ENCODE results near the gene REG3A. TPM values are rescaled to one million over a fixed set of nuclear protein-coding genes. Genes with fewer than 3 reads are reported as not detected.

REG3A gene
- total and polyA plus RNA-seq, 4 donors = 0.20 to 67.5 (median 6.2) TPM

DNA sequence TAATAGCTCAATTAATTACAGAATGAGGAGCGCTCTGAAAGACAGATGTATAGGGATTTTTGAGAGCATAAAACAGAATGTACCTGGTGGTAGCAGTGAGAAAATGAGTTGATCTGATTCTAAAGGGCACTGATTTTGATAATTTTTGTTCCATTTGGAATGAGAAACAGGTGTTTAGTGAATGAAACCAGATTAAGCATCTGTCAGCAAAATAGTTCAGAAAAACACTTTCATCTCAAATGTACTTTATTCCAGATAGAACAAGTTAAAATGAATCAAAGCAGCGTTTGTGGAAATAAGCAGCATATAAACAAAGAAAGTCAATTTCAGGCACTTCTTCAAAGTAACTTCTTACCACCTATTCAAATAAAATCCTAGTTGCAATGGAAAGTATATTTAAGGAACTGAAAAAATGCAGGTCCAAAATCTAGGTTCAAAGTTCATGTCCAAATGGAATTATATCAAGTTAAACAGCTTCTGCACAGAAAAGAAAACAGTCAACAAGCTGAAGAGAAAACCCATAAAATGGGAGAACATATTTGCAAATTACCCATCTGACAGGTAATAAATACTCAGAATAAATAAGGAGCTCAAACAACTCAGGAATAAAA is 11.9 kb upstream of the REG3A start:
- Histone ChIP-seq H3K4me1 (ENCODE audit: control insufficient read depth in 1 of 2, insufficient read depth in 2 of 2, low read length in 2 of 2) (no peaks in the 10 kb centered on the region), H3K27me3 (ENCODE audit: control insufficient read depth in 1 of 2, insufficient read depth in 2 of 2, low read length in 1 of 2) (no peaks in the 10 kb centered on the region), H3K4me3 (ENCODE audit: low read length in 2 of 2) (no peak overlapping the region), H3K36me3 (ENCODE audit: control insufficient read depth in 1 of 2, insufficient read depth in 2 of 2, low read length in 1 of 2) (no peaks in the 10 kb centered on the region), H3K9me3 (ENCODE audit: control insufficient read depth, low read length) (no peaks in the 10 kb centered on the region), H3K27ac (ENCODE audit: low read depth in 1 of 2, low read length in 2 of 2) (no peak overlapping the region)
- no peak for DNase-seq
- intact Hi-C loops (cut with DNase I) = no loop called here
- ATAC-seq (ENCODE audit: low FRiP score) = no peak
- WGBS, 2 donors = 84 to 89% methylated on average over 2 of the region's 2 CpGs

GRCh38 chr2:79162801-79163200 is 3.2 kb upstream of the REG3A start:
- Histone ChIP-seq H3K9me3 (ENCODE audit: control insufficient read depth, low read length) (no peaks in the 10 kb centered on the region), H3K4me3 (ENCODE audit: low read length in 2 of 2) (no peak overlapping the region), H3K4me1 (ENCODE audit: control insufficient read depth in 1 of 2, insufficient read depth in 2 of 2, low read length in 2 of 2) (no peaks in the 10 kb centered on the region), H3K36me3 (ENCODE audit: control insufficient read depth in 1 of 2, insufficient read depth in 2 of 2, low read length in 1 of 2) (no peaks in the 10 kb centered on the region), H3K27me3 (ENCODE audit: control insufficient read depth in 1 of 2, insufficient read depth in 2 of 2, low read length in 1 of 2) (no peaks in the 10 kb centered on the region), H3K27ac (ENCODE audit: low read depth in 1 of 2, low read length in 2 of 2) (no peak overlapping the region)
- ATAC-seq (ENCODE audit: low FRiP score) = no peak
- WGBS, 2 donors = 93 to 96% methylated on average over 1 of the region's 1 CpG
- intact Hi-C loops (cut with DNase I) = no loop called here
- DNase-seq = no peak

GRCh38 chr2:79162132-79162531 is 2.6 kb upstream of the REG3A start:
- DNase-seq (no peak), ATAC-seq (ENCODE audit: low FRiP score) (no peak)
- H3K9me3 ChIP-seq (ENCODE audit: control insufficient read depth, low read length) = no peaks in the 10 kb centered on the region
- H3K27me3 ChIP-seq (ENCODE audit: control insufficient read depth in 1 of 2, insufficient read depth in 2 of 2, low read length in 1 of 2) = no peaks in the 10 kb centered on the region
- intact Hi-C loops (cut with DNase I) = no loop called here
- H3K27ac ChIP-seq (ENCODE audit: low read depth in 1 of 2, low read length in 2 of 2) = no peak overlapping the region
- H3K4me1 ChIP-seq (ENCODE audit: control insufficient read depth in 1 of 2, insufficient read depth in 2 of 2, low read length in 2 of 2) = no peaks in the 10 kb centered on the region
- H3K4me3 ChIP-seq (ENCODE audit: low read length in 2 of 2) = no peak overlapping the region
- no peaks in the 10 kb centered on the region for H3K36me3 ChIP-seq (ENCODE audit: control insufficient read depth in 1 of 2, insufficient read depth in 2 of 2, low read length in 1 of 2)
- WGBS, 2 donors = 38 to 44% methylated on average over 2 of the region's 2 CpGs

DNA sequence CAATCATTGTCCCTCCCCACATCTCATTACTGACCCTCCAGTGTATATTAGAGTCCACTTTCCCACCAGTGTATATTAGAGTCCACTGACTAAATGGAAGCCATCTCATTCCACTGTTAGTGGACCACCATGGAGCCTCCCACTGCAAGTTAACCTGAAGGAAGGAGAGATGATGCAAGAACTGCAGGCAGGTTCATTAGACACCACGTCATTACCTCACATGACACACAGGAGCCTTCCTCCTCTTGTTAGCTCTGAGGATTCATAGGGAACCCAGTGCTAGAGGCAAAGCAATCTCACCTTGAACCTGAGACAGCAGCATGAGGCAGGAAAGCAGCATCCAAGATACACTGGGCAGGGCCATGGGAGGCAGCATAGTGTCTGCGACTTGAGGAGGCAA is 523 bp downstream of the REG3A start:
- Histone ChIP-seq H3K9me3 (ENCODE audit: control insufficient read depth, low read length) (no peaks in the 10 kb centered on the region), H3K27ac (ENCODE audit: low read depth in 1 of 2, low read length in 2 of 2) (no peak overlapping the region), H3K4me3 (ENCODE audit: low read length in 2 of 2) (no peak overlapping the region), H3K4me1 (ENCODE audit: control insufficient read depth in 1 of 2, insufficient read depth in 2 of 2, low read length in 2 of 2) (no peaks in the 10 kb centered on the region), H3K27me3 (ENCODE audit: control insufficient read depth in 1 of 2, insufficient read depth in 2 of 2, low read length in 1 of 2) (no peaks in the 10 kb centered on the region), H3K36me3 (ENCODE audit: control insufficient read depth in 1 of 2, insufficient read depth in 2 of 2, low read length in 1 of 2) (no peaks in the 10 kb centered on the region)
- WGBS, 2 donors = 67 to 72% methylated on average over 2 of the region's 2 CpGs
- intact Hi-C loops (cut with DNase I) = no loop called here
- no peak for DNase-seq
- ATAC-seq (ENCODE audit: low FRiP score) = no peak

DNA sequence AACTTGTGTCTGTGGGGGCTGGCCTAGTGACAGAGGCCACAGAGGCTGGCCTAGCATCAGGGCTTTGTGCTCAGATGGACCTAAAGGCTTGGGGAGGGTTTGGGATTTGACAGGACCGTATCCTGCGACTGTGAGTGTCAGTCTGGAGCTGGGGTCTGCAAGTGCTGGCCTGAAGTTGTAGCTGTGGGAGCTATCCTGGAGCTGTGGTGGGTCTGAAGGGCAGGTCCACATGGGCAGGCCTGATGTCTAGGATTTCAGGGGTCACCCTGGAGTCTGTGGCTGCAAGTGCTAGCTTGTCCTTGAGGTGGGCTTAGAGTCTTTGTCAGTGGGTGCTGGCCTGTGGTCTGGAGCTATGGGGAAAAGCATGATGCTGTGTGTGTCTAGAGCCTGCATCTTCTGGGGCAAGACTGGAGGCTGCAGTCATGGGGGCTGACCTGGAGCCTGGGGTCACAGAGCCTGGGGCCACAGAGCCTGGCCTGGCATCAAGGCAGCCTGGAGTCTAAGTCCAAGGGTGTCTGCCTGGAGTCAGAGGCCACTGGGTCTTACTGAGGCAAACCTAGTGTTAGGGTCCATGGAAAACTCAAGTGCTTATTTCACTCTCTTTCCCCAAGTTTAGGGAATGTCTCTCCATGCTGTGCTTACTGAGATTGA is 3.6 kb downstream of the REG3A start:
- no peaks in the 10 kb centered on the region for H3K9me3 ChIP-seq (ENCODE audit: control insufficient read depth, low read length)
- H3K36me3 ChIP-seq (ENCODE audit: control insufficient read depth in 1 of 2, insufficient read depth in 2 of 2, low read length in 1 of 2) = no peaks in the 10 kb centered on the region
- H3K27ac ChIP-seq (ENCODE audit: low read depth in 1 of 2, low read length in 2 of 2) = no peak overlapping the region
- intact Hi-C loops (cut with DNase I) = no loop called here
- no peak overlapping the region for H3K4me3 ChIP-seq (ENCODE audit: low read length in 2 of 2)
- ATAC-seq (ENCODE audit: low FRiP score) = no peak
- H3K4me1 ChIP-seq (ENCODE audit: control insufficient read depth in 1 of 2, insufficient read depth in 2 of 2, low read length in 2 of 2) = no peaks in the 10 kb centered on the region
- H3K27me3 ChIP-seq (ENCODE audit: control insufficient read depth in 1 of 2, insufficient read depth in 2 of 2, low read length in 1 of 2) = no peaks in the 10 kb centered on the region
- WGBS, 2 donors = 86 to 89% methylated on average over 2 of the region's 2 CpGs
- DNase-seq = no peak

DNA sequence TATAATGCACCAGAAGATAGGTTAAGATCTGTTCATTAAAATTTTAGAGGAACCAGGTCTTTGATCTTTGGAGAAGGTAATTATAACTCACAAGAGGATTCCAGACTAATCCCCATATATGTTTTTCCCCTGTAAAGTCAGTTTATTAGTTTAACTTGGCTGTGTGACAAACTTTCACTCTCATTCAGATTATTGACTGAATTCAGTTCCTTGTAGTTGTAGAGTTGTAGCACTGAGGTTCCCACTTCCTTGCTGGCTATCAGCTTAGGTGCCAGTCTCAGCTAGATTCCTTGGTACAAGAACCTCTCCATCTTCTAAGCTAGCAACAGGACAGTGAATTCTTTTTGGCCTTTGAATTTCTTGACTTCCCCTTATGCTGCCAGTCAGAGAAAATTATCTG is 20.1 kb downstream of the REG3A start:
- no peak overlapping the region for H3K27ac ChIP-seq (ENCODE audit: low read depth in 1 of 2, low read length in 2 of 2)
- H3K9me3 ChIP-seq (ENCODE audit: control insufficient read depth, low read length) = peaks cover 2% of the 10 kb centered on the region
- no peaks in the 10 kb centered on the region for H3K27me3 ChIP-seq (ENCODE audit: control insufficient read depth in 1 of 2, insufficient read depth in 2 of 2, low read length in 1 of 2)
- H3K4me3 ChIP-seq (ENCODE audit: low read length in 2 of 2) = no peak overlapping the region
- no peak for DNase-seq
- H3K4me1 ChIP-seq (ENCODE audit: control insufficient read depth in 1 of 2, insufficient read depth in 2 of 2, low read length in 2 of 2) = no peaks in the 10 kb centered on the region
- intact Hi-C loops (cut with DNase I) = no loop called here
- no peak for ATAC-seq (ENCODE audit: low FRiP score)
- no peaks in the 10 kb centered on the region for H3K36me3 ChIP-seq (ENCODE audit: control insufficient read depth in 1 of 2, insufficient read depth in 2 of 2, low read length in 1 of 2)

DNA sequence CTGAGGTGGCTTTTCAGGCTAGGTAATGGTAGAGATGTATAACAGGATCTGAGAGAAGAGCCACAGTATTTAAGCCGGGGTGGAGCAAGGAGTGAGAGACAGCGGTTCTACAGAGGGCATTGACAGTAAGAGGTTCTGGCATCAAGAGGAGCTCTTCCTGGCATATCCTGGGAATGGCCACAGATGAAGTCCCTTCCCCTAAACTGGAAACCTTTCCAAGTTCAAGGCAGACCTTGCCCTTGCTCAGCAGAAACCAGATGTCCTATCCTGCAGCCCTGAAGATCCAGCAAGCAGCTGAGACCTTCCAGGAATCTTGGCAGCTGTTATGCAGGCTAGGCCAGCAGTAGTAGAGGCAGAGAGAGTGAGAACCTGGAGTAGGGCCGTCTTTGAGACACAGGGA is 21.2 kb downstream of the REG3A start:
- WGBS, 2 donors = 78 to 83% methylated on average over 3 of the region's 3 CpGs
- Histone ChIP-seq H3K4me3 (ENCODE audit: low read length in 2 of 2) (no peak overlapping the region), H3K36me3 (ENCODE audit: control insufficient read depth in 1 of 2, insufficient read depth in 2 of 2, low read length in 1 of 2) (no peaks in the 10 kb centered on the region), H3K4me1 (ENCODE audit: control insufficient read depth in 1 of 2, insufficient read depth in 2 of 2, low read length in 2 of 2) (no peaks in the 10 kb centered on the region), H3K27me3 (ENCODE audit: control insufficient read depth in 1 of 2, insufficient read depth in 2 of 2, low read length in 1 of 2) (no peaks in the 10 kb centered on the region), H3K9me3 (ENCODE audit: control insufficient read depth, low read length) (peaks cover 2% of the 10 kb centered on the region), H3K27ac (ENCODE audit: low read depth in 1 of 2, low read length in 2 of 2) (no peak overlapping the region)
- ATAC-seq (ENCODE audit: low FRiP score) = no peak
- no peak for DNase-seq
- intact Hi-C loops (cut with DNase I) = no loop called here

DNA sequence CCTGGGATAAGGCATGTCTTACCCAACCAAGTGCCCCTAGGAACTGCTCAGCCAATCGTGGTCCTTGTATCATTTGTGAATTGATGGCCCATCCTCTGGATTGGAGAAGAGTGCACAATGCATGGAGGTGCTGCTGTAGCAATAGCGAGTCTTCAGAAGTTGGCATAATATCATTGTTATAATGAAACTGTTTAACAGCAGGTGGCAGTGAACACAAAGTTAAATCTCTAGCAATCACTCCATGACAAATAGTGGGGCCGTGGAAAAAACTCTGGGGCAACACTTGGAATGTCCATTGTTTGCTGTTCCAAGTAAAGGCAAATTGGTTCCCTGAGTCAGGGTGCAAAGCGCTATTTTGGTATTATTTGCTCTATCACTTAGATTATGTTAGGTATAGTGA is 27.9 kb downstream of the REG3A start:
- H3K4me3 ChIP-seq (ENCODE audit: low read length in 2 of 2) = no peak overlapping the region
- no peaks in the 10 kb centered on the region for H3K4me1 ChIP-seq (ENCODE audit: control insufficient read depth in 1 of 2, insufficient read depth in 2 of 2, low read length in 2 of 2)
- DNase-seq = no peak
- H3K27me3 ChIP-seq (ENCODE audit: control insufficient read depth in 1 of 2, insufficient read depth in 2 of 2, low read length in 1 of 2) = no peaks in the 10 kb centered on the region
- 77 to 81% methylated on average over 4 of the region's 4 CpGs for WGBS, 2 donors
- no peak for ATAC-seq (ENCODE audit: low FRiP score)
- no peaks in the 10 kb centered on the region for H3K36me3 ChIP-seq (ENCODE audit: control insufficient read depth in 1 of 2, insufficient read depth in 2 of 2, low read length in 1 of 2)
- intact Hi-C loops (cut with DNase I) = no loop called here
- H3K9me3 ChIP-seq (ENCODE audit: control insufficient read depth, low read length) = peaks cover 4% of the 10 kb centered on the region
- no peak overlapping the region for H3K27ac ChIP-seq (ENCODE audit: low read depth in 1 of 2, low read length in 2 of 2)

- no peak for ATAC-seq (ENCODE audit: low FRiP score)
- DNase-seq = no peak
- H3K9me3 ChIP-seq (ENCODE audit: control insufficient read depth, low read length) = peaks cover 3% of the 10 kb centered on the region
- no peaks in the 10 kb centered on the region for H3K4me1 ChIP-seq (ENCODE audit: control insufficient read depth in 1 of 2, insufficient read depth in 2 of 2, low read length in 2 of 2)
- no peaks in the 10 kb centered on the region for H3K36me3 ChIP-seq (ENCODE audit: control insufficient read depth in 1 of 2, insufficient read depth in 2 of 2, low read length in 1 of 2)
- H3K27ac ChIP-seq (ENCODE audit: low read depth in 1 of 2, low read length in 2 of 2) = no peak overlapping the region
- no peaks in the 10 kb centered on the region for H3K27me3 ChIP-seq (ENCODE audit: control insufficient read depth in 1 of 2, insufficient read depth in 2 of 2, low read length in 1 of 2)
- no peak overlapping the region for H3K4me3 ChIP-seq (ENCODE audit: low read length in 2 of 2)
- intact Hi-C loops (cut with DNase I) = no loop called here
These were observed 29.7 kb downstream of the REG3A start for GRCh38 chr2:79129804-79130203.

Data from aorta (tissue), 5 donors.